ENCODE measurements around the gene ACBD6.

DNA sequence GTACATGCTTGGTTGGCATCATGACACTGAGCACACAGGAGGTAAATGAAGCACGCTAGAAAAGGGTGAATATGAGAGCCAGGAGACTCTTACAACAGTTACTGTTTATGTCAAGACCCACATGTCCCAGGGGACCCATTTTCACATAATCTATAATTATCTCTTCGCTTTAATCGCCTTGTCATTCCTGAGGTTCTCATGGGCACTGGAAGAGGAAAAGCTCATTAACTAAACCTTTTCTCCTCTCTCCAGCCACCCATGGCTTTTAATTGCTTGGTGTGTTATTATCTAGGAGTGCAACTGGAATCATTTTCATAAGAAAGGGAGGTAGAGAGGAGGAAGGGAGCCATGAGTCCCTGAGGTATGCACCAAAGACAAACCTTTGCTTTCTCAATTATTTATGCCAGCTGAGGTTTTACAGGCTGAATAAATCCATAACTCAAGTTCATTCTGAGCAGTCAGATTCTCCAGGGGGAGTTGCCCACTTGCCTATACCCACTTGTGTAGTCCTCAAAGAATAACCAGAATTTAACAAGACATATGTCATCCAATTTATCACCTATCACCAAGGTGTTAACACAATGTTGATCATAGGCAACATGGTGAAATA lies 77.4 kb downstream of the ACBD6 start:
- TF ChIP-seq, protein P1, sequence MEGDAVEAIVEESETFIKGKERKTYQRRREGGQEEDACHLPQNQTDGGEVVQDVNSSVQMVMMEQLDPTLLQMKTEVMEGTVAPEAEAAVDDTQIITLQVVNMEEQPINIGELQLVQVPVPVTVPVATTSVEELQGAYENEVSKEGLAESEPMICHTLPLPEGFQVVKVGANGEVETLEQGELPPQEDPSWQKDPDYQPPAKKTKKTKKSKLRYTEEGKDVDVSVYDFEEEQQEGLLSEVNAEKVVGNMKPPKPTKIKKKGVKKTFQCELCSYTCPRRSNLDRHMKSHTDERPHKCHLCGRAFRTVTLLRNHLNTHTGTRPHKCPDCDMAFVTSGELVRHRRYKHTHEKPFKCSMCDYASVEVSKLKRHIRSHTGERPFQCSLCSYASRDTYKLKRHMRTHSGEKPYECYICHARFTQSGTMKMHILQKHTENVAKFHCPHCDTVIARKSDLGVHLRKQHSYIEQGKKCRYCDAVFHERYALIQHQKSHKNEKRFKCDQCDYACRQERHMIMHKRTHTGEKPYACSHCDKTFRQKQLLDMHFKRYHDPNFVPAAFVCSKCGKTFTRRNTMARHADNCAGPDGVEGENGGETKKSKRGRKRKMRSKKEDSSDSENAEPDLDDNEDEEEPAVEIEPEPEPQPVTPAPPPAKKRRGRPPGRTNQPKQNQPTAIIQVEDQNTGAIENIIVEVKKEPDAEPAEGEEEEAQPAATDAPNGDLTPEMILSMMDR (IDR thresholded peaks at IDR 0.05), result no peak
- no peak for TF ChIP-seq POLR2A (IDR thresholded peaks at IDR 0.05)
